ENCODE results near the gene DLK2.

DLK2 gene

DNA sequence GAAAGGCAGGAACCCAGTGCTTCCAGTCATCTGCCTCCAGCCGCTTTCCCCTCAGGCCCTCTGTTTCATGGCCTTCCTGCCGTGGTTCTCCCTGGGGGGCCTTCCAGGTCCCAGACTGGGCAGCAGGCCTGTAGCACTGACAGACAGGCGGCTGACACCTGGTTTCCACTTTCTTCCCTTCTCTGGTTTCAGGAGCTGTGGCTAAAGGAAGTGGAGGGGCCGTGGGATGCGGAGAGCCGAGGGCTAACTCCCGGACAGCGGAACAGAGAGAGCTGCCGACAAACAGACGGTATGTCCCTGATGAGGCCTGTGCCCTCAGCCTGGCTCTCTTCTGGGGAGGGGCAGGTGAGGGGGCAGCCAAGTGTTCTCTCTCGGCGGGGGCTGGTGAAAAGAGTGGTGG is 42.3 kb upstream of the DLK2 start:
- TF ChIP-seq, protein P1, sequence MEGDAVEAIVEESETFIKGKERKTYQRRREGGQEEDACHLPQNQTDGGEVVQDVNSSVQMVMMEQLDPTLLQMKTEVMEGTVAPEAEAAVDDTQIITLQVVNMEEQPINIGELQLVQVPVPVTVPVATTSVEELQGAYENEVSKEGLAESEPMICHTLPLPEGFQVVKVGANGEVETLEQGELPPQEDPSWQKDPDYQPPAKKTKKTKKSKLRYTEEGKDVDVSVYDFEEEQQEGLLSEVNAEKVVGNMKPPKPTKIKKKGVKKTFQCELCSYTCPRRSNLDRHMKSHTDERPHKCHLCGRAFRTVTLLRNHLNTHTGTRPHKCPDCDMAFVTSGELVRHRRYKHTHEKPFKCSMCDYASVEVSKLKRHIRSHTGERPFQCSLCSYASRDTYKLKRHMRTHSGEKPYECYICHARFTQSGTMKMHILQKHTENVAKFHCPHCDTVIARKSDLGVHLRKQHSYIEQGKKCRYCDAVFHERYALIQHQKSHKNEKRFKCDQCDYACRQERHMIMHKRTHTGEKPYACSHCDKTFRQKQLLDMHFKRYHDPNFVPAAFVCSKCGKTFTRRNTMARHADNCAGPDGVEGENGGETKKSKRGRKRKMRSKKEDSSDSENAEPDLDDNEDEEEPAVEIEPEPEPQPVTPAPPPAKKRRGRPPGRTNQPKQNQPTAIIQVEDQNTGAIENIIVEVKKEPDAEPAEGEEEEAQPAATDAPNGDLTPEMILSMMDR (IDR thresholded peaks at IDR 0.05) = no peak
- H3K4me1 Mint-ChIP-seq = peaks cover 31% of the 10 kb centered on the region
- no peak overlapping the region for H3K4me3 Mint-ChIP-seq
- peaks cover 19% of the 10 kb centered on the region for H3K36me3 Mint-ChIP-seq (ENCODE audit: low read depth)
- H3K27ac Mint-ChIP-seq = peak overlapping the region; percentile 91
- H3K9me3 Mint-ChIP-seq = no peaks in the 10 kb centered on the region
- H3K27me3 Mint-ChIP-seq (ENCODE audit: low read depth, poor library complexity) = no peaks in the 10 kb centered on the region
- no peak for DNase-seq

- peaks cover 16% of the 10 kb centered on the region for H3K36me3 Mint-ChIP-seq (ENCODE audit: low read depth)
- DNase-seq = no peak
- H3K4me3 Mint-ChIP-seq = no peak overlapping the region
- no peaks in the 10 kb centered on the region for H3K27me3 Mint-ChIP-seq (ENCODE audit: low read depth, poor library complexity)
- H3K27ac Mint-ChIP-seq = peak overlapping the region; percentile 91
- TF ChIP-seq, protein P1 (IDR thresholded peaks at IDR 0.05) = no peak
- H3K4me1 Mint-ChIP-seq = peaks cover 31% of the 10 kb centered on the region
- no peaks in the 10 kb centered on the region for H3K9me3 Mint-ChIP-seq
Observed at GRCh38 chr6:43497129-43497396, 41.7 kb upstream of the DLK2 start.

GRCh38 chr6:43496370-43497128 is 41.2 kb upstream of the DLK2 start:
- Mint-ChIP-seq H3K4me3 (no peak overlapping the region), H3K36me3 (ENCODE audit: low read depth) (peaks cover 11% of the 10 kb centered on the region), H3K27ac (peak overlapping the region; percentile 84), H3K4me1 (peaks cover 31% of the 10 kb centered on the region), H3K27me3 (ENCODE audit: low read depth, poor library complexity) (no peaks in the 10 kb centered on the region), H3K9me3 (no peaks in the 10 kb centered on the region)
- TF ChIP-seq, protein P1 (IDR thresholded peaks at IDR 0.05) = no peak
- peak; percentile 54 for DNase-seq

- H3K36me3 Mint-ChIP-seq (ENCODE audit: low read depth) = peaks cover 5% of the 10 kb centered on the region
- H3K4me3 Mint-ChIP-seq = no peak overlapping the region
- no peaks in the 10 kb centered on the region for H3K27me3 Mint-ChIP-seq (ENCODE audit: low read depth, poor library complexity)
- TF ChIP-seq, protein P1 (IDR thresholded peaks at IDR 0.05) = no peak
- peaks cover 31% of the 10 kb centered on the region for H3K4me1 Mint-ChIP-seq
- DNase-seq = no peak
- no peaks in the 10 kb centered on the region for H3K9me3 Mint-ChIP-seq
- peak overlapping the region; percentile 92 for H3K27ac Mint-ChIP-seq
Observed at GRCh38 chr6:43495409-43495941, 40.1 kb upstream of the DLK2 start.

GRCh38 chr6:43494766-43495165 is 39.4 kb upstream of the DLK2 start:
- H3K27ac Mint-ChIP-seq = no peak overlapping the region
- peaks cover 31% of the 10 kb centered on the region for H3K4me1 Mint-ChIP-seq
- no peaks in the 10 kb centered on the region for H3K27me3 Mint-ChIP-seq (ENCODE audit: low read depth, poor library complexity)
- peaks cover 5% of the 10 kb centered on the region for H3K36me3 Mint-ChIP-seq (ENCODE audit: low read depth)
- TF ChIP-seq, protein P1 (IDR thresholded peaks at IDR 0.05) = no peak
- H3K4me3 Mint-ChIP-seq = no peak overlapping the region
- no peak for DNase-seq
- no peaks in the 10 kb centered on the region for H3K9me3 Mint-ChIP-seq

DNA sequence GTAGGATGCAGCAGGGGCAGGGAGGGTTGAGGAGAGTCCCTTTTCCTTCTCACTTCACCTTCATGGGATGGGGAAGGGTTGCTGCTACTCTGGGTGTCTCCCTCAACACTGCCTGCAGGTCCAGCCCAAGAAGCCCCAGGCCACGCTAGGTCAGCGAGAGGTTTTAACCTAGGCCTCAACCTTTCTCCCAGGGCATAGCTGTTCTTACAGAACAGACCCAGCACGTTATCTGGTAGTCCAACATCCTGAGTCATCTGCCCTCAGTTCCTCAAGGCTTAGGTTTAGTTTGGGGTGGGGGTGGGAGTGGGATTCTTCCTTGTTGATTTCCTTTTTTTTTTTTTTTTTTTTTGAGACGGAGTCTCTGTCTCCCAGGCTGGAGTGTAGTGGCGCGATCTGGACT is 39.0 kb upstream of the DLK2 start:
- no peak for DNase-seq
- H3K27me3 Mint-ChIP-seq (ENCODE audit: low read depth, poor library complexity) = no peaks in the 10 kb centered on the region
- TF ChIP-seq, protein P1 (IDR thresholded peaks at IDR 0.05) = no peak
- H3K36me3 Mint-ChIP-seq (ENCODE audit: low read depth) = peaks cover under 1% of the 10 kb centered on the region
- no peak overlapping the region for H3K27ac Mint-ChIP-seq
- H3K4me1 Mint-ChIP-seq = peaks cover 32% of the 10 kb centered on the region
- no peaks in the 10 kb centered on the region for H3K9me3 Mint-ChIP-seq
- H3K4me3 Mint-ChIP-seq = no peak overlapping the region
